Endothelial cell of umbilical vein (primary cell): ENCODE data around the gene LEO1. TPM values are rescaled to one million over a fixed set of nuclear protein-coding genes. Genes with fewer than 3 reads are reported as not detected.

ENCODE experiments used
- BruUV-seq: library from RNA; stranded (reverse); fragments of 400-500 nt; replicated peaks from 2 replicates; lab custom pipeline; 2021; lab: Mats Ljungman, UMichigan
- CTCF ChIA-PET: fragments of 300-600, 350-600 bp; sonication (Branson Sonifier 250); formaldehyde crosslinking; loops from one replicate; lab custom pipeline; 2021; ENCODE audit warnings: antibody characterized with exemption, inconsistent platforms; lab: Charles Lee
- POLR2A ChIA-PET: fragments of 300-600, 350-600 bp; sonication (Branson Sonifier 250); formaldehyde crosslinking; loops from one replicate; lab custom pipeline; 2021; ENCODE audit warnings: antibody characterized with exemption, inconsistent platforms; lab: Charles Lee
- DNase-seq: peaks from one replicate; pipeline ENCODE4 v3.0.0-alpha.2; 2011; ENCODE audit warnings: low read depth, low spot score
- FAIRE-seq: peaks from 2 replicates; lab custom pipeline; 2011; peaks lifted over from hg19 to GRCh38; lab: Jason Lieb, UNC
- H2AFZ ChIP-seq: 2 replicates; pipeline ENCODE4 v1.6.0; 2012; ENCODE audit warnings: low read depth, low read length, control low read depth, inconsistent platforms
- H3K27ac ChIP-seq: 2 replicates; pipeline ENCODE4 v1.5.1; 2011; ENCODE audit warnings: low read depth, mild to moderate bottlenecking, control low read depth, low read length, moderate library complexity; ENCODE audit not compliant: insufficient read depth
- H3K27me3 ChIP-seq, 2 experiments: 2 replicates each; pipeline versions ENCODE4 v1.6.0 to v1.6.1; 2011; ENCODE audit warnings: low read length in 2 of 2, mixed read lengths in 1 of 2; ENCODE audit not compliant: control insufficient read depth in 2 of 2, insufficient read depth in 2 of 2
- H3K36me3 ChIP-seq, 2 experiments: 2 replicates in 1 of 2; 3 replicates in 1 of 2; pipeline ENCODE4 v1.5.1; 2011; ENCODE audit warnings: low read length in 2 of 2, mild to moderate bottlenecking in 1 of 2, moderate library complexity in 1 of 2; ENCODE audit not compliant: control insufficient read depth in 2 of 2, insufficient read depth in 2 of 2; ENCODE audit errors: extremely low read depth in 1 of 2
- H3K4me1 ChIP-seq: 3 replicates; pipeline ENCODE4 v1.5.1; 2011; ENCODE audit warnings: mild to moderate bottlenecking, low read length; ENCODE audit not compliant: control insufficient read depth, insufficient read depth; ENCODE audit errors: extremely low read depth
- H3K4me2 ChIP-seq: 2 replicates; pipeline ENCODE4 v1.6.1; 2011; ENCODE audit warnings: low read length, control low read depth, mixed read lengths; ENCODE audit not compliant: insufficient read depth
- H3K4me3 ChIP-seq, 3 experiments: fragments of 200-600 bp in 1 of 3; sonication (generic), shearing (Covaris generic) in 1 of 3; replicated peaks in 1 of 3; 2 replicates each; pipeline ENCODE4 v1.5.1; 2011 to 2016; ENCODE audit warnings: control low read depth in 3 of 3, low read length in 3 of 3, mild to moderate bottlenecking in 2 of 3, inconsistent platforms in 1 of 3, low read depth in 1 of 3, moderate library complexity in 1 of 3; ENCODE audit not compliant: insufficient read depth in 1 of 3
- H3K79me2 ChIP-seq: 2 replicates; pipeline ENCODE4 v1.6.0; 2012; ENCODE audit warnings: low read length, inconsistent platforms; ENCODE audit not compliant: control insufficient read depth, insufficient read depth
- H3K9ac ChIP-seq: replicated peaks from 2 replicates; pipeline ENCODE3; 2011; ENCODE audit warnings: low read length, control low read depth; ENCODE audit not compliant: insufficient read depth; ENCODE audit errors: extremely low read depth
- H3K9me1 ChIP-seq: replicated peaks from 3 replicates; pipeline ENCODE4 v1.6.0; 2011; ENCODE audit warnings: mild to moderate bottlenecking, low read length; ENCODE audit not compliant: control insufficient read depth, insufficient read depth; ENCODE audit errors: extremely low read depth
- H3K9me3 ChIP-seq: replicated peaks from 2 replicates; pipeline ENCODE4 v1.5.1; 2012; ENCODE audit warnings: low read length, inconsistent platforms; ENCODE audit not compliant: control insufficient read depth, insufficient read depth
- H4K20me1 ChIP-seq: replicated peaks from 2 replicates; pipeline ENCODE3; 2011; ENCODE audit warnings: mild to moderate bottlenecking, low read length; ENCODE audit not compliant: control insufficient read depth, insufficient read depth; ENCODE audit errors: extremely low read depth
- EZH2 ChIP-seq: IDR thresholded peaks from 2 replicates; pipeline ENCODE4 v1.6.1; 2012; ENCODE audit warnings: borderline replicate concordance, low read depth, mild to moderate bottlenecking, moderate library complexity, low read length, inconsistent platforms; ENCODE audit not compliant: severe bottlenecking
- FOS ChIP-seq: IDR thresholded peaks from 2 replicates; pipeline ENCODE4 v1.6.1; 2011; ENCODE audit warnings: mild to moderate bottlenecking, low read length, moderate library complexity, borderline replicate concordance; ENCODE audit not compliant: insufficient read depth
- GATA2 ChIP-seq: IDR thresholded peaks from 2 replicates; pipeline ENCODE4 v1.7.0; 2011; ENCODE audit warnings: low read depth, mild to moderate bottlenecking, moderate library complexity, mixed read lengths, low read length; ENCODE audit not compliant: insufficient read length, insufficient read depth
- MYC ChIP-seq: IDR thresholded peaks from one replicate; pipeline ENCODE4 v1.6.1; 2011; ENCODE audit warnings: mild to moderate bottlenecking, low read depth, low read length
- POLR2A ChIP-seq: IDR thresholded peaks from 2 replicates; pipeline ENCODE4 v1.6.1; 2012; ENCODE audit warnings: low read depth, mild to moderate bottlenecking, control low read depth, low read length
- POLR2AphosphoS5 ChIP-seq: IDR thresholded peaks from 2 replicates; pipeline ENCODE4 v1.6.1; 2012; ENCODE audit warnings: low read depth, mild to moderate bottlenecking, control low read depth, low read length, moderate library complexity; ENCODE audit not compliant: insufficient read depth
- dilution Hi-C: fragments of 300-500 bp; cut with MboI; formaldehyde crosslinking; loops from one replicate; pipeline ENCODE4 v1.15.0; 2019; ENCODE audit warnings: low sequenced_read_pairs; ENCODE audit not compliant: extremely low pct_ligation_motif_present
- intact Hi-C: fragments of 100-400 bp; cut with micrococcal nuclease; formaldehyde crosslinking; loops from one replicate; pipeline ENCODE4 v1.10.0; 2022
- polyA plus RNA-seq, 4 experiments: library from polyadenylated mRNA; depleted of rRNA in 3 of 4; stranded (reverse) in 3 of 4; unstranded in 1 of 4; fragments of >200 nt; gene quantifications; 2 replicates each; pipeline versions ENCODE4 v1.2.1 to v1.2.3, GENCODE V29; 2011 to 2012; ENCODE audit warnings: missing spikeins in 1 of 4
- total RNA-seq: library from RNA; stranded (reverse); gene quantifications from 2 replicates; pipeline ENCODE4 v1.2.3, GENCODE V29; 2021
- TF ChIP-seq, protein P1 (sequence below), 2 donors: IDR thresholded peaks; 1 replicate in 1 of 2; 2 replicates in 1 of 2; pipeline ENCODE4 v1.5.1; 2011; ENCODE audit warnings: low read length in 2 of 2, mild to moderate bottlenecking in 2 of 2, moderate library complexity in 2 of 2, control low read depth in 1 of 2, inconsistent platforms in 1 of 2, low read depth in 1 of 2; ENCODE audit not compliant: insufficient read depth in 1 of 2; ENCODE audit errors: extremely low read depth in 1 of 2
- TF ChIP-seq, protein P2 (sequence below): IDR thresholded peaks from 2 replicates; pipeline ENCODE4 v1.6.1; 2011; ENCODE audit not compliant: insufficient read depth, insufficient read length

LEO1 gene
- total and polyA plus RNA-seq, 2 donors (not counting 3 experiments of a cell fraction or from before 2014, with no cell fraction given): 1.3 to 28.0 TPM

DNA sequence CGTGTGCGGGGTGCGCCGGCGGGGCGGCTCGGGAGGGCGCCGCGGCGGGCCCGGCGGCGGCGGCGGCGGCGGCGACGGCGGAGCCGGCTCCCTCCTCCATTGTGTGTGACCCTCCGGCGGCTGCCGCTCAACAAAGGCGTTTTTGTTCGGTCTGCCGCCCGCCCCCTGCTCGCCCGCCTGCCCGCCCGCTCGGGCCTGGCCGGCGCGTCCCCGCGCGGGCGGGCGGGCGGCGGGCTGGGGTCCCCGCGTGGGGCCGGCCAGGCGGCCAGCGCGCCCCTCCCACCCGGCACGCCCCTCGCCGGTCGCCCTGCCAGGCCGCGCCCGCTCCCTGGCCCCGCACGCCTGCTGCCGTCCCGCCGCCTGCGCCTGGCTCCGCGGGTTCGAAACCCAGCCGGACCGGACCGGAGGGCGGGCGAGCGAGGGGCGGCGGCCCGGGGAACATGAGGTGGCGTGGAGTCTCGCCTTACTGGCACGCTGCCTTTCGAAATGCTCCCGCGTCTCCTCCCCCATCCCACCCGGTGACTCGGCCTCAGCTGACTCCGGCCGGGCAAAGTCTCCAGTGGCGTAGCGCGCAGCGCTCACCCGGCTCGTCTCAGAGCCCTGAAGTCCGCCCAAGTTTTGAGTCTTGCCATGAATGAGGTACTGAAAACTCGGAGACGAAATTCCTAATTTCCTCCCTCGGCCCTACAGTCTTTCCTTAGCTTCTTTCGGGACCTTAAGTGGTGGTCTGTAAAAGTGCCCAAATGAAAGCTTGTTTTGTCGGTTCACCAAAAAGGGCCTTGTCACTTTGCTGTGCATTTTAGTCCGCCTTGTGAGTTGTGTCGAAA is 48.0 kb upstream of the LEO1 start:
- Histone ChIP-seq H4K20me1 (no peaks in the 10 kb centered on the region), H3K4me1 (peaks cover 25% of the 10 kb centered on the region), H3K9me3 (no peaks in the 10 kb centered on the region), H3K36me3 (no peaks in the 10 kb centered on the region), H3K4me3 (peak overlapping the region; percentile 73 to 99 (median 90)), H3K27ac (peak overlapping the region; percentile 96), H2AFZ (peak overlapping the region; percentile 48), H3K27me3 (no peaks in the 10 kb centered on the region), H3K9me1 (no peaks in the 10 kb centered on the region), H3K4me2 (peak overlapping the region; percentile 100), H3K79me2 (peaks cover 46% of the 10 kb centered on the region), H3K9ac (peak overlapping the region; percentile 99)
- dilution Hi-C loops: no loop called here
- TF ChIP-seq MYC (peak; percentile 24), EZH2 (no peak), FOS (peak; percentile 34), POLR2AphosphoS5 (peak; percentile 65), POLR2A (peak; percentile 65), GATA2 (no peak)
- TF ChIP-seq, protein P1, sequence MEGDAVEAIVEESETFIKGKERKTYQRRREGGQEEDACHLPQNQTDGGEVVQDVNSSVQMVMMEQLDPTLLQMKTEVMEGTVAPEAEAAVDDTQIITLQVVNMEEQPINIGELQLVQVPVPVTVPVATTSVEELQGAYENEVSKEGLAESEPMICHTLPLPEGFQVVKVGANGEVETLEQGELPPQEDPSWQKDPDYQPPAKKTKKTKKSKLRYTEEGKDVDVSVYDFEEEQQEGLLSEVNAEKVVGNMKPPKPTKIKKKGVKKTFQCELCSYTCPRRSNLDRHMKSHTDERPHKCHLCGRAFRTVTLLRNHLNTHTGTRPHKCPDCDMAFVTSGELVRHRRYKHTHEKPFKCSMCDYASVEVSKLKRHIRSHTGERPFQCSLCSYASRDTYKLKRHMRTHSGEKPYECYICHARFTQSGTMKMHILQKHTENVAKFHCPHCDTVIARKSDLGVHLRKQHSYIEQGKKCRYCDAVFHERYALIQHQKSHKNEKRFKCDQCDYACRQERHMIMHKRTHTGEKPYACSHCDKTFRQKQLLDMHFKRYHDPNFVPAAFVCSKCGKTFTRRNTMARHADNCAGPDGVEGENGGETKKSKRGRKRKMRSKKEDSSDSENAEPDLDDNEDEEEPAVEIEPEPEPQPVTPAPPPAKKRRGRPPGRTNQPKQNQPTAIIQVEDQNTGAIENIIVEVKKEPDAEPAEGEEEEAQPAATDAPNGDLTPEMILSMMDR (IDR thresholded peaks at IDR 0.05; ENCODE audit: extremely low read depth in 1 of 2, insufficient read depth in 1 of 2, low read depth in 1 of 2, low read length in 2 of 2): no peak
- TF ChIP-seq, protein P2, sequence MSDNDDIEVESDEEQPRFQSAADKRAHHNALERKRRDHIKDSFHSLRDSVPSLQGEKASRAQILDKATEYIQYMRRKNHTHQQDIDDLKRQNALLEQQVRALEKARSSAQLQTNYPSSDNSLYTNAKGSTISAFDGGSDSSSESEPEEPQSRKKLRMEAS: peak; percentile 67
- POLR2A ChIA-PET: interaction anchor here (1.1 to 1.4 kb wide), 2 partner anchors 12 to 38 kb away, joined by 3 to 4 read pairs; no protein-coding TSS in a partner anchor
- BruUV-seq: no TSS peak
- FAIRE-seq (peak; percentile 84), DNase-seq (peak; percentile 86)
- intact Hi-C loops: loop anchor here (1.0 to 2.0 kb wide), 6 partner anchors 13 to 121 kb away; no protein-coding TSS in a partner anchor
- CTCF ChIA-PET: interaction anchor here (0.8 to 3.1 kb wide), 6 partner anchors 33 to 208 kb away, joined by 3 to 20 read pairs (median 4); partner anchors contain the start of gene LEO1
